MV-4-11 (cell line): ENCODE data around the gene AGAP1.

Experiments used
- DNase-seq: peaks from one replicate; lab custom pipeline; 2025; lab: John Stamatoyannopoulos, UW

Gene AGAP1

DNA sequence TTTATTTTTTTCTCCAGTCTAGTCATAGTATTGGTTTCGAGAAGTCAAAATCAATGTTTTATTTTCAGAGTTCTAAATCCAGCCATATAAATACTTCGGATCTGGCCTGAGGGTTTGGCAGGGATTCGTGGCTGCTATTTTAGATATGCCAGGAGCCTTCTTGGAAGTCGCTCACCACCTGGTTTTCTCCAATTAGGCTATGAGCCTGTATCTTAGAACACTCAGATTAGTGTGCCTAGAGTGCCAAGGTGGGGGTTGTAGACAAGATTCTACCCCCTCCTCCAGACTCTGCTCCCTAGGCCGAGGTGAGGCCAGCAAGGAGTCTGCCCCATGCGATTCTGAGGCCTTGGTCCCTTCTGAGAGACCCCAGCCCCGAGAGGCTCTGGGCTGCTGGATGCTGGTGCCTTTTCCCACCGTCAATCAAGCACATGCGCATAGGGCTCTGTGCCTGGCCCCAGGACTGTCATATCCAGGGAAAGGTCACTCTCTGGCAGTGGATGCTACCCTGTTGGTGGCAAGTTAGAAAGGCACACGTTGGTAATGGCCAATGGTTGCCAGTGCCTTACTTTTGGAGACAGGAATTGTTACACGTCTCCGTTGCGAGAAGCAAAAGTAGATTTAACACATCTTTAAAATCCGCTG is 197.1 kb downstream of the AGAP1 start:
- DNase-seq: no peak

GRCh38 chr2:235692076-235692475 is 198.2 kb downstream of the AGAP1 start:
- DNase-seq: no peak

DNA sequence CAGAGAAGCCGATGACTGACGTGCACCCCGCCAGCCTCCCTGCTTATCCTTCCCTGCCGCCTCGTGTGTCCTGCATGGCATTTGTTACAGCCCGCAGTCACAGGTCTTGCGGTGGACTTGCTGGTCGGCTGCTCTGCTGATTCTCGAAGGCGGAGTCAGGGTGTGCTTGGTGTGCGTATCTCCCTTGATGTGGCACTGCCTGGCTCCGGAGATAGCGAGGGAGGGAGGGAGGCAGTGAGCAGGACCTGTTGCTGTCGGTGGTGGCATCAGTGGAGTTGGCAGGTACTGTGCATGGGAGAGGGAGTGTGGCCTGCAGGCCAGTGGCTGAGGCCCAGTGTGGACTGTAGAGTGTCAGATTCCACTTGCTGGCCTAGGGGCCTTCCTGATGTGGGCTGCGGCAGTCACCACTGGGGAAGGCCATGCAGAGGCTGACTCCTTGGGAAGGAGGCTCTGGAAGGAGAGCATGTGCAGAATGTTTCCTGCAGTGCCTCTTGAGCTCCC is 198.9 kb downstream of the AGAP1 start:
- DNase-seq: no peak

GRCh38 chr2:235693279-235693678 is 199.4 kb downstream of the AGAP1 start:
- DNase-seq: no peak

- no peak for DNase-seq
These were observed 201.1 kb downstream of the AGAP1 start for GRCh38 chr2:235694721-235695601.

DNA sequence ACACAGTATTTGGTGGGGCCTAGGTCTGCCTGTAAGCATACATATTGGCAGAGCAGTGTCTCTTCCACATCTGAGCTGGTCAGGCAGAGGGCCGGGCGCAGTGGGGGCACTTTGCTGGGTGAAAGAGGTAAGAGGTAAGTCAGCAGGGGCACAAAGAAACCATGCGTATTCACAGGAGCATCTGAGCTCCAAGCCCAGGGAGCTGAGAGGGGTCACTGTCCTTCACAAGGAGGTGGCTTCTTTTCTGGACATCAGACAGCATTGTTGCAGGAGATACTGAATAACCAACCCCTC is 201.7 kb downstream of the AGAP1 start:
- no peak for DNase-seq

DNA sequence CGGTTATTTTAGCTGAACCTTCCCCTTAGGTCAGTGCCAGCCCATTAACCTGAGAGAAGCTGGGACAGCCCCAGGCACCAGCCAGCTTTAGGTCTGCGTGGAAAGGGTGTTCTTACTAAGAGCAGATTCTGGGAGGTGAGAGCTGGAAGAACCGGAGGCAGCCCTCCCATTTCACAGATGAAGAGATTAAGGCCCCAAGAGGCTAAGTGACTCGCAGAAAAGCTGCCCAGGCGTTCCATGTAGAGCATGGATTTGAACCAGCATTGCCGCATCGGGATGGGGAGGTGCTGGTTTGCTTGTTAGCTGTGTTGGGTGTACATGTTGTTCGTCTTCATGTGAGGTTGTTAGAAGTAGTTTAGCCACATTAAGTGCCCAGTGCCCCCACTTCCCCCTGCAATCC is 203.2 kb downstream of the AGAP1 start:
- DNase-seq: no peak

DNA sequence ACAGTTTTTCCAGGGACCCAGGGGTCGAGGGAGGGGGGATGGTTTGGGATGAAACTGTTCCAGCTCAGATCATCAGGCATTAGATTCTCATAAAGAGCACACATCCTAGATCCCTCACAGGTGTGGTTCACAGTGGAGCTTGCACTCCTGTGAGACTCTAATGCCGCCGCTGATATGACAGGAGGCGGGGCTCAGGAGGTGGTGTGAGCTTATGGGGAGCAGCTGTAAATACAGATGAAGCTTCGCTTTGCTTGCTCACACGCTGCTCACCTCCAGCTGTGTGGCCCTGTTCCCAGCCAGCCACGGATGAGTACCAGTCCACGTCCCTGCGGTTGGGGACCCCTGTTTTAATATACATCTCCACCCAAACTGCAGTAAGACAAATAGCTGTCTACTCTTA is 204.2 kb downstream of the AGAP1 start:
- DNase-seq: no peak

GRCh38 chr2:235698491-235698890 is 204.6 kb downstream of the AGAP1 start:
- DNase-seq: no peak

- no peak for DNase-seq
These were observed 205.7 kb downstream of the AGAP1 start for GRCh38 chr2:235699576-235699975.

DNA sequence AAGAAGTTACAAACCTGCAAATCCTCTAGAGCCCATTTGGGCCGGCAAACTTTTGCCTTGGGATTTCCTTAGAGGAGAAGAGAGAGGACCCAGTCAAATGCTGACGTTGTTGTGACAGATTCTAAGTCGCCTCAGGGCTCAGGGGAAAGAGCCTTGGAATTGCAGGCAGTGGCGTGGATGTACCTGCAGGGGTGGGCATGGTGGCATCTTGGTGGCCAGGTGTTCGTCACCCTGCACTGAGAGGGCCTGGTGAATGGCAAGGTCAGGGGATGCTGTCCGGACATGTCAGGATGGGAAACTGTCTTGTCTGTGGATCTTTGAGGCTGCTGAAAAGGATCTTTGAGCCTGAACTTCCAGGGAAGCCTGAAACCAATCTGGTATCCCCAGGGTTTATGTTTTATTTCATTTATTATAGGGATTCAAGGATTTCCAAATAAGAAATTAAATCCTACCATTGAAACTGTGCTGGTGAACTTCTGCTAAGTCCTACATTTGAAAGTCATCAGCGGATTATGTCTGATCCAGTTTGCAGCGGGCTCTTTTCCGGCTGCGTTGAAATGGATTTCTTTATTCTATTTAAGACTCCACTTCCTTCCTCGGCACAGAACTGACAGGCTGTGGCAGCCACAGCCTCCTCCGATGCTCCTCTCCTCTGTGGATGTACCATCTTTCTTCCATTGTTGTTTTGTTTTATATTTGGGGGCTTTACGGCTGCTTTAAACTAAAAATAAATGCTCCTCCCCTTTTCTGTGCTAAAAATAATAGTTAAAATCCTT is 207.6 kb downstream of the AGAP1 start:
- DNase-seq: no peak

GRCh38 chr2:235702186-235702585 is 208.3 kb downstream of the AGAP1 start:
- no peak for DNase-seq

DNA sequence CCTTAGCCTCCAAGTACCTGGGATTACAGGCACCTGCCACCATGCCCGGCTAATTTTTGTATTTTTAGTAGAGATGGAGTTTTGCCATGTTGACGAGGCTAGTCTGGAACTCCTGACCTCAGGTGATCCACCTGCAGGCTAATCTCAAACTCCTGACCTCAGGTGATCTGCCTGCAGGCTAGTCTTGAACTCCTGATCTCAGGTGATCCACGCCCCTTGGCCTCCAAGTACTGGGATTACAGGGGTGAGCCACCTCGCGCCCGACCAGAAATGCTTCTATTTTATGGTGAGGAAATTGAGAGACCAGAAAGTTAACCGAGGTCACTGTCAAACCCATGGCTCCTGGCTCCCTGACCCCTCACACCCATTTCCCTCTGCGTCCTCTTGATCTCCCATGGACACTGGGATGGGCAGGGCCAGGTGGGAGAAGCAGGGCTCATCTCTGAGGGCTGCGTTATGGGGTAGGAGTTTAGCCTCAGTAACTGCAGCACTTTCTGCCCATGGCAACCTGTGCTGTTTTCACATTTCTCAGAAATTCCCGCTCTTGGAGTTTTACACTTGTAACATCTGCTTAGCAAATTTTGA is 210.0 kb downstream of the AGAP1 start:
- no peak for DNase-seq

- DNase-seq: no peak
These were observed 211.5 kb downstream of the AGAP1 start for GRCh38 chr2:235705296-235705695.

- DNase-seq: no peak
These were observed 212.7 kb downstream of the AGAP1 start for GRCh38 chr2:235706506-235706905.

- DNase-seq: no peak
These were observed 213.7 kb downstream of the AGAP1 start for GRCh38 chr2:235707411-235708096.

- no peak for DNase-seq
These were observed 215.4 kb downstream of the AGAP1 start for GRCh38 chr2:235709124-235709813.

GRCh38 chr2:235709969-235710879 is 216.4 kb downstream of the AGAP1 start:
- DNase-seq: no peak

- no peak for DNase-seq
These were observed 217.1 kb downstream of the AGAP1 start for GRCh38 chr2:235710933-235711332.

- DNase-seq: no peak
These were observed 217.7 kb downstream of the AGAP1 start for GRCh38 chr2:235711527-235711926.
